Mononuclear cell (primary cell): Measurements from ENCODE around the gene TET1. TPM values are rescaled to one million over a fixed set of nuclear protein-coding genes. Genes with fewer than 3 reads are reported as not detected.
"Not testable (repeated sequence)": the region's sequence is repeated elsewhere in the genome, so short reads cannot be mapped to it uniquely, and the experiment has no call there.

Source experiments
- H3K27me3 ChIP-seq: 2 replicates; pipeline ENCODE4 v1.6.0; 2011; ENCODE audit warnings: low read length, control low read depth; ENCODE audit not compliant: insufficient read depth
- H3K4me1 ChIP-seq: 2 replicates; pipeline ENCODE4 v1.5.1; 2011; ENCODE audit warnings: mild to moderate bottlenecking, low read length, control low read depth; ENCODE audit not compliant: insufficient read depth
- H3K4me3 ChIP-seq: 2 replicates; pipeline ENCODE4 v1.5.1; 2011; ENCODE audit warnings: mild to moderate bottlenecking, low read length, moderate library complexity
- H3K9me3 ChIP-seq: 2 replicates; pipeline ENCODE4 v1.5.1; 2011; ENCODE audit warnings: low read depth, mild to moderate bottlenecking, control low read depth, low read length
- total RNA-seq: library from RNA; depleted of rRNA; stranded (reverse); fragments of >200 nt; gene quantifications from one replicate; pipeline ENCODE4 v1.2.3, GENCODE V29; 2012

TET1 gene
- total RNA-seq, 1 donor: 1.5 TPM

DNA sequence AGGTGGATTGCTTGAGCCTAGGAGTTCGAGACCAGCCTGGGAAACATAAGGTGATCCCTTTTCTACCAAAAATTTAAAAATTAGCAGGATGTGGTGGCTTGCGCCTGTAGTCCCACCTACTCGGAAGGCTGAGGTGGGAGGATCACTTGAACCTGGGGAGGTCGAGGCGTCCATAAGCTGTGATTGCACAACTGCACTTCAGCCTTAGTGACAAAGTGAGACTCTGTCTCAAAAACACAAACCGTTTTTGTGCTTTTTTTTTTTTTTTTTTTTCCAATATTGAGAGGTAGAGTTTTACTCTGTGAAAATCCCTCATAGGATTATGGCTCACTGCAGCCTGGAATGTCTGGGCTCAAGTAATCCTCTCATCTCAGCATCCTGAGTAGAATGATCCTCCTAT is 175.0 kb downstream of the TET1 start:
- no peak overlapping the region for H3K4me3 ChIP-seq
- H3K9me3 ChIP-seq: no peaks in the 10 kb centered on the region
- no peaks in the 10 kb centered on the region for H3K27me3 ChIP-seq
- H3K4me1 ChIP-seq: no peaks in the 10 kb centered on the region

DNA sequence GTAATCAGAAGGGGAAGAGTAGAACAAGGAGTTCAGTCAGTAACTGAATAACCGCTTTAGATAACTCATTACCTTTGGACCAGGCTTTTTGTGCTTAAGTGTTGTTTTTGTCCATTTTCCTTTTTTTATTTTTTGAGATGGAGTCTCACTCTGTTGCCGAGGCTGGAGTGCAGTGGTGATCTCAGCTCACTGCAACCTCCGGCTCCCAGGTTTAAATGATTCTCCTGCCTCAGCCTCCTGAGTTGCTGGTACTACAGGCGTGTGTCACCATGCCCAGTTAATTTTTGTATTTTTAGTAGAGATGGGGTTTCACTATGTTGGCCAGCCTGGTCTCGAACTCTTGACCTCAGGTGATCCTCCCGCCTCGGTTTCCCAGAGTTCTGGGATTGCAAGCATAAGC is 175.6 kb downstream of the TET1 start:
- H3K4me1 ChIP-seq, H3K27me3 ChIP-seq, H3K4me3 ChIP-seq, H3K9me3 ChIP-seq: not testable (repeated sequence)

DNA sequence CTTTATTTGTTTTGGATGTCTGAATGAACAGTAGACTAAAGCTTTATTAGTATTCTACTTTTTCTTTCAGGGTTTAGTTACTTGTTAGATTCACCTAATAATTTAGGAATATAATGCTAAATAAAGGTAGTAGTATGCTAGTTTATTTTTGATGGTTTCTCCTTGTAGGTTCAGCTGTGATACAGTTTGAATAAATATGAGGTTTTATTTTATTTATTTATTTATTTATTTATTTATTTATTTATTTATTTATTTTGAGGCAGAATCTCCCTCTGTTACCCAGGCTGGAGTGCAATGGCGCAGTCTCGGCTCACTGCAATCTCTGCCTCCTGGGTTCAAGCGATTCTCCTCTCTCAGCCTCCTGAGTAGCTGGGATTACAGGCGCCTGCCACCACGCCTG is 180.5 kb downstream of the TET1 start:
- not testable (repeated sequence) for H3K4me1 ChIP-seq, H3K4me3 ChIP-seq, H3K27me3 ChIP-seq, H3K9me3 ChIP-seq

DNA sequence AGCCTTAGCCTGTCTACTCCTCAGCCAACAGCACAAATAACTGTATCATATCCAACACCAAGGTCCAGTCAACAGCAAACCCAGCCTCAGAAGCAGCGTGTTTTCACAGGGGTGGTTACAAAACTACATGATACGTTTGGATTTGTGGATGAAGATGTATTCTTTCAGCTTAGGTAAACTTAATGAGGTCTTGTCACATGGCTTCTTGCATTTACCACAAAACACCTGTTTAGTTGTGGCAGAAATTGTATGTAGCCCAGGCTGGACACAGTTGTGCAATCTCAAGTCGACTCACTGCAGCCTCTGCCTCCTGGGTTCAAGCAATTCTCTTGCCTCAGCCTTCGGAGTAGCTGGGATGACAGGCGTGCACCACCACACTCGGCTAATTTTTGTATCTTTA is 182.3 kb downstream of the TET1 start:
- Histone ChIP-seq H3K9me3 (no peaks in the 10 kb centered on the region), H3K27me3 (no peaks in the 10 kb centered on the region), H3K4me3 (no peak overlapping the region), H3K4me1 (no peaks in the 10 kb centered on the region)

Other genes with a start within 250 kb of the TET1 start
- gene HNRNPH3, start 228.3 kb upstream of the TET1 start, total RNA-seq: 53.4 TPM
- 2.7 TPM for gene PBLD, start 227.4 kb upstream of the TET1 start, total RNA-seq
- 20.5 TPM for gene RUFY2, start 153.1 kb upstream of the TET1 start, total RNA-seq
- 7.5 TPM for gene DNA2, start 88.4 kb upstream of the TET1 start, total RNA-seq
- 17.9 TPM for gene SLC25A16, start 32.8 kb upstream of the TET1 start, total RNA-seq
- gene CCAR1, start 160.9 kb downstream of the TET1 start, total RNA-seq: 72.1 TPM